ENCODE data around the gene MYOF. TPM values are rescaled to one million over a fixed set of nuclear protein-coding genes. Genes with fewer than 3 reads are reported as not detected.
A peak's percentile ranks its signal among the peaks of the same experiment; 100 is the strongest.

Gene MYOF
- total and polyA plus RNA-seq, 2 of the 8 experiments (the other 6 are each of a cell fraction or from before 2014, with no cell fraction given), result 0.98 to 2.3 TPM

- Histone ChIP-seq H3K4me1 (replicated peaks in 1 of 4; ENCODE audit: control insufficient read depth in 3 of 4, insufficient read depth in 4 of 4, low read length in 3 of 4) (peaks cover 2 to 13% (median 6%) of the 10 kb centered on the region in 4 experiments; a peak in 6 of 7 replicates), H4K91ac (replicated peaks; ENCODE audit: insufficient read length, low read length) (no peak overlapping the region), H2BK12ac (ENCODE audit: low read depth, low read length) (peak overlapping the region; percentile 69; the same call in 1 of the 2 replicates), H3K18ac (ENCODE audit: extremely low read depth, low read length) (peak overlapping the region; percentile 64; the same call in 1 of the 2 replicates), H3K4me2 (ENCODE audit: insufficient read depth in 1 of 2, low read depth in 2 of 2, low read length in 2 of 2) (no peak overlapping the region), H3K56ac (replicated peaks; ENCODE audit: insufficient read length, low read depth, low read length) (no peak overlapping the region), H2BK5ac (ENCODE audit: low read depth, low read length) (no peak overlapping the region; the same call in 1 of the 2 replicates), H4K8ac (ENCODE audit: extremely low read depth, insufficient read depth, low read length) (no peak overlapping the region), H3K9ac (replicated peaks in 1 of 4; ENCODE audit: extremely low read depth in 1 of 4, low read depth in 3 of 4, low read length in 3 of 4) (no peak overlapping the region), H2AFZ (ENCODE audit: low read length) (no peak overlapping the region), H3K79me2 (ENCODE audit: control insufficient read depth in 1 of 2, insufficient read depth in 2 of 2, low read length in 2 of 2) (no peaks in the 10 kb centered on the region), H3K79me1 (ENCODE audit: low read depth, low read length) (no peaks in the 10 kb centered on the region), H4K5ac (ENCODE audit: insufficient read length, low read depth, low read length) (no peak overlapping the region), H3K4ac (replicated peaks; ENCODE audit: insufficient read length, low read depth, low read length) (no peak overlapping the region), H3K4me3 (ENCODE audit: extremely low read depth in 1 of 4, insufficient read depth in 2 of 4, low read depth in 3 of 4, low read length in 4 of 4) (no peak overlapping the region), H3K36me3 (ENCODE audit: control insufficient read depth in 2 of 4, insufficient read depth in 4 of 4, low read length in 3 of 4) (no peaks in the 10 kb centered on the region), H3K23ac (ENCODE audit: insufficient read length) (no peak overlapping the region), H3K23me2 (ENCODE audit: low read depth, low read length) (no peaks in the 10 kb centered on the region), H4K20me1 (replicated peaks in 1 of 2; ENCODE audit: control insufficient read depth in 1 of 2, insufficient read depth in 2 of 2, low read length in 2 of 2) (no peaks in the 10 kb centered on the region), H3K27me3 (replicated peaks in 1 of 4; ENCODE audit: control insufficient read depth in 3 of 4, extremely low read depth in 1 of 4, insufficient read depth in 3 of 4, low read length in 3 of 4) (no peaks in the 10 kb centered on the region), H2BK20ac (ENCODE audit: low read length) (no peak overlapping the region), H2AK5ac (ENCODE audit: low read depth, low read length) (no peak overlapping the region), H3K14ac (ENCODE audit: insufficient read length) (no peak overlapping the region), H3K27ac (ENCODE audit: low read depth, low read length) (no peak overlapping the region), H2BK15ac (ENCODE audit: low read length) (0 out of 2 replicates have a peak overlapping the region, but pooled peaks have one; percentile 33), H3K9me3 (ENCODE audit: insufficient read depth in 2 of 2, low read depth in 1 of 2, low read length in 1 of 2) (no peaks in the 10 kb centered on the region), H2BK120ac (replicated peaks; ENCODE audit: low read depth, low read length) (no peak overlapping the region)
- FAIRE-seq (peak; percentile 42), DNase-seq (ENCODE audit: low read depth in 1 of 2, low spot score in 2 of 2) (no peak)
- ChIA-PET CTCF (ENCODE audit: partially characterized antibody) (interaction anchor here (0.6 to 2.7 kb wide), 6 partner anchors 12 to 61 kb away, joined by 3 to 11 read pairs (median 4); partner anchors contain the start of gene MYOF), POLR2A (ENCODE audit: partially characterized antibody) (interaction anchor here (0.8 to 1.9 kb wide), 2 partner anchors 13 to 16 kb away, joined by 5 to 6 read pairs; no protein-coding TSS in a partner anchor)
- WGBS, 2 experiments (ENCODE audit: extremely low coverage in 1 of 2, insufficient coverage in 1 of 2, insufficient read length in 1 of 2, insufficient replicate concordance in 2 of 2, low coverage in 1 of 2, low lambda C conversion rate in 2 of 2, missing lambda C conversion rate in 1 of 2), result 59% methylated on average over 6 of the region's 6 CpGs; no CpG with 5 or more reads in 1 of the 2 experiments
- no peak for TF ChIP-seq KDM5A (IDR thresholded peaks at IDR 0.05; ENCODE audit: low read length)
- TF ChIP-seq TAF1 (IDR thresholded peaks at IDR 0.05; ENCODE audit: low read depth, low read length), result 0 out of 2 replicates have a peak, but pooled peaks have one; percentile 28
Measured at GRCh38 chr10:93420944-93421825, 60.9 kb downstream of the MYOF start.
